ENCODE measurements around the gene USP20. TPM values are rescaled to one million over a fixed set of nuclear protein-coding genes. Genes with fewer than 3 reads are reported as not detected.

The USP20 gene
- total and polyA plus RNA-seq, 10 of the 15 experiments (the other 5 are each of a cell fraction or from before 2014, with no cell fraction given), result 0.66 to 23.3 (median 11.0) TPM

DNA sequence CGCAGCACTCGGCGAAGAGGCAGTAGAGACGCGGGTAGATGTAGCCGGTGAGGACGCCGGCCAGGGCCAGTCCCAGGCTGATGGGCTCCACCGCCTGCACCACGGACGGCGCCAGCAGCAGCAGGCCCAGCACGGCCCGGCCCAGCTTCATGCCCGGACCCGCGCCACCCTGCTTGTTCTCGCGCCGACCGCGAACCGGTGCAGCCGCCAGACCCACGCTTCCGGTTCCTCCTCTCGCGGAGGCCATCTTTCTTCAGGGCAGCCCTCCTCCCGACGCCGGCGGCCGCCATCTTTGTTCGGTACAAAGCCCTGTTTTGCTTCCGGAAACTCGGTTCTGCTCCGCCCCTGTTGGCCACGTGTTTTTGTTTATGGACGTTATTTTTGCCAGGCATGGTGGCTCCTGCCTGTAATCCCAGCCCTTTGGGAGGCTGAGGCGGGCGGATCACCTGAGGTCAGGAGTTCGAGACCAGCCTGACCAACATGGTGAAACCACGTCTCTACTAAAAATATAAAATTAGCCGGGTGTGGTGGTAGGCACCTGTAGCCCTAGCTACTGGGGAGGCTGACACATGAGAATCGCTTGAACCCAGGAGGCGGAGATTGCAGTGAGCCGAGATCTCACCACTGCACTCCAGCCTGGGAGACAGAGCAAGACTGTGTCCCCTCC is 11.2 kb upstream of the USP20 start, which contains the start of gene TOR1A (continued):
- TF ChIP-seq, protein P1, sequence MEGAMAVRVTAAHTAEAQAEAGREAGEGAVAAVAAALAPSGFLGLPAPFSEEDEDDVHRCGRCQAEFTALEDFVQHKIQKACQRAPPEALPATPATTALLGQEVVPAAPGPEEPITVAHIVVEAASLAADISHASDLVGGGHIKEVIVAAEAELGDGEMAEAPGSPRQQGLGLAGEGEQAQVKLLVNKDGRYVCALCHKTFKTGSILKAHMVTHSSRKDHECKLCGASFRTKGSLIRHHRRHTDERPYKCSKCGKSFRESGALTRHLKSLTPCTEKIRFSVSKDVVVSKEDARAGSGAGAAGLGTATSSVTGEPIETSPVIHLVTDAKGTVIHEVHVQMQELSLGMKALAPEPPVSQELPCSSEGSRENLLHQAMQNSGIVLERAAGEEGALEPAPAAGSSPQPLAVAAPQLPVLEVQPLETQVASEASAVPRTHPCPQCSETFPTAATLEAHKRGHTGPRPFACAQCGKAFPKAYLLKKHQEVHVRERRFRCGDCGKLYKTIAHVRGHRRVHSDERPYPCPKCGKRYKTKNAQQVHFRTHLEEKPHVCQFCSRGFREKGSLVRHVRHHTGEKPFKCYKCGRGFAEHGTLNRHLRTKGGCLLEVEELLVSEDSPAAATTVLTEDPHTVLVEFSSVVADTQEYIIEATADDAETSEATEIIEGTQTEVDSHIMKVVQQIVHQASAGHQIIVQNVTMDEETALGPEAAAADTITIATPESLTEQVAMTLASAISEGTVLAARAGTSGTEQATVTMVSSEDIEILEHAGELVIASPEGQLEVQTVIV (IDR thresholded peaks at IDR 0.05; ENCODE audit: borderline replicate concordance, partially characterized antibody), result peak; percentile 85
- TF ChIP-seq ZNF217 (IDR thresholded peaks at IDR 0.05) (peak; percentile 86; the same call in 1 of the 2 replicates), CHD2 (IDR thresholded peaks at IDR 0.05; ENCODE audit: borderline replicate concordance, low read depth, low read length) (peak; percentile 87), GATAD2B (conservative IDR thresholded peaks at IDR 0.05; ENCODE audit: low read depth) (peak; percentile 53; the same call in 1 of the 2 replicates), RELA (IDR thresholded peaks at IDR 0.05; ENCODE audit: borderline replicate concordance, partially characterized antibody) (peak; percentile 39), POLR2A (IDR thresholded peaks at IDR 0.05; ENCODE audit: low read depth, low read length) (peak; percentile 97), ZNF384 (IDR thresholded peaks at IDR 0.05; ENCODE audit: borderline replicate concordance, low read depth, low read length) (no peak), MEF2B (IDR thresholded peaks at IDR 0.05; ENCODE audit: partially characterized antibody, poor library complexity, severe bottlenecking) (peak; percentile 22), CREM (IDR thresholded peaks at IDR 0.05; ENCODE audit: low read depth) (peak; percentile 75), SMARCA5 (IDR thresholded peaks at IDR 0.05) (0 out of 2 replicates have a peak, but pooled peaks have one; percentile 20), TAF1 (IDR thresholded peaks at IDR 0.05; ENCODE audit: borderline replicate concordance, low read depth, low read length) (peak; percentile 89; the same call in 1 of the 2 replicates), RAD51 (IDR thresholded peaks at IDR 0.05) (peak; percentile 92)
- TF ChIP-seq, protein P2, sequence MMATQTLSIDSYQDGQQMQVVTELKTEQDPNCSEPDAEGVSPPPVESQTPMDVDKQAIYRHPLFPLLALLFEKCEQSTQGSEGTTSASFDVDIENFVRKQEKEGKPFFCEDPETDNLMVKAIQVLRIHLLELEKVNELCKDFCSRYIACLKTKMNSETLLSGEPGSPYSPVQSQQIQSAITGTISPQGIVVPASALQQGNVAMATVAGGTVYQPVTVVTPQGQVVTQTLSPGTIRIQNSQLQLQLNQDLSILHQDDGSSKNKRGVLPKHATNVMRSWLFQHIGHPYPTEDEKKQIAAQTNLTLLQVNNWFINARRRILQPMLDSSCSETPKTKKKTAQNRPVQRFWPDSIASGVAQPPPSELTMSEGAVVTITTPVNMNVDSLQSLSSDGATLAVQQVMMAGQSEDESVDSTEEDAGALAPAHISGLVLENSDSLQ (IDR thresholded peaks at IDR 0.05), result 0 out of 2 replicates have a peak, but pooled peaks have one; percentile 16
- TF ChIP-seq, protein P3, sequence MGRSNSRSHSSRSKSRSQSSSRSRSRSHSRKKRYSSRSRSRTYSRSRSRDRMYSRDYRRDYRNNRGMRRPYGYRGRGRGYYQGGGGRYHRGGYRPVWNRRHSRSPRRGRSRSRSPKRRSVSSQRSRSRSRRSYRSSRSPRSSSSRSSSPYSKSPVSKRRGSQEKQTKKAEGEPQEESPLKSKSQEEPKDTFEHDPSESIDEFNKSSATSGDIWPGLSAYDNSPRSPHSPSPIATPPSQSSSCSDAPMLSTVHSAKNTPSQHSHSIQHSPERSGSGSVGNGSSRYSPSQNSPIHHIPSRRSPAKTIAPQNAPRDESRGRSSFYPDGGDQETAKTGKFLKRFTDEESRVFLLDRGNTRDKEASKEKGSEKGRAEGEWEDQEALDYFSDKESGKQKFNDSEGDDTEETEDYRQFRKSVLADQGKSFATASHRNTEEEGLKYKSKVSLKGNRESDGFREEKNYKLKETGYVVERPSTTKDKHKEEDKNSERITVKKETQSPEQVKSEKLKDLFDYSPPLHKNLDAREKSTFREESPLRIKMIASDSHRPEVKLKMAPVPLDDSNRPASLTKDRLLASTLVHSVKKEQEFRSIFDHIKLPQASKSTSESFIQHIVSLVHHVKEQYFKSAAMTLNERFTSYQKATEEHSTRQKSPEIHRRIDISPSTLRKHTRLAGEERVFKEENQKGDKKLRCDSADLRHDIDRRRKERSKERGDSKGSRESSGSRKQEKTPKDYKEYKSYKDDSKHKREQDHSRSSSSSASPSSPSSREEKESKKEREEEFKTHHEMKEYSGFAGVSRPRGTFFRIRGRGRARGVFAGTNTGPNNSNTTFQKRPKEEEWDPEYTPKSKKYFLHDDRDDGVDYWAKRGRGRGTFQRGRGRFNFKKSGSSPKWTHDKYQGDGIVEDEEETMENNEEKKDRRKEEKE (IDR thresholded peaks at IDR 0.05), result no peak
- TF ChIP-seq, protein P4, sequence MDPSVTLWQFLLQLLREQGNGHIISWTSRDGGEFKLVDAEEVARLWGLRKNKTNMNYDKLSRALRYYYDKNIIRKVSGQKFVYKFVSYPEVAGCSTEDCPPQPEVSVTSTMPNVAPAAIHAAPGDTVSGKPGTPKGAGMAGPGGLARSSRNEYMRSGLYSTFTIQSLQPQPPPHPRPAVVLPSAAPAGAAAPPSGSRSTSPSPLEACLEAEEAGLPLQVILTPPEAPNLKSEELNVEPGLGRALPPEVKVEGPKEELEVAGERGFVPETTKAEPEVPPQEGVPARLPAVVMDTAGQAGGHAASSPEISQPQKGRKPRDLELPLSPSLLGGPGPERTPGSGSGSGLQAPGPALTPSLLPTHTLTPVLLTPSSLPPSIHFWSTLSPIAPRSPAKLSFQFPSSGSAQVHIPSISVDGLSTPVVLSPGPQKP (IDR thresholded peaks at IDR 0.05; ENCODE audit: low read depth, low read length), result peak; percentile 90
- TF ChIP-seq, protein P5, sequence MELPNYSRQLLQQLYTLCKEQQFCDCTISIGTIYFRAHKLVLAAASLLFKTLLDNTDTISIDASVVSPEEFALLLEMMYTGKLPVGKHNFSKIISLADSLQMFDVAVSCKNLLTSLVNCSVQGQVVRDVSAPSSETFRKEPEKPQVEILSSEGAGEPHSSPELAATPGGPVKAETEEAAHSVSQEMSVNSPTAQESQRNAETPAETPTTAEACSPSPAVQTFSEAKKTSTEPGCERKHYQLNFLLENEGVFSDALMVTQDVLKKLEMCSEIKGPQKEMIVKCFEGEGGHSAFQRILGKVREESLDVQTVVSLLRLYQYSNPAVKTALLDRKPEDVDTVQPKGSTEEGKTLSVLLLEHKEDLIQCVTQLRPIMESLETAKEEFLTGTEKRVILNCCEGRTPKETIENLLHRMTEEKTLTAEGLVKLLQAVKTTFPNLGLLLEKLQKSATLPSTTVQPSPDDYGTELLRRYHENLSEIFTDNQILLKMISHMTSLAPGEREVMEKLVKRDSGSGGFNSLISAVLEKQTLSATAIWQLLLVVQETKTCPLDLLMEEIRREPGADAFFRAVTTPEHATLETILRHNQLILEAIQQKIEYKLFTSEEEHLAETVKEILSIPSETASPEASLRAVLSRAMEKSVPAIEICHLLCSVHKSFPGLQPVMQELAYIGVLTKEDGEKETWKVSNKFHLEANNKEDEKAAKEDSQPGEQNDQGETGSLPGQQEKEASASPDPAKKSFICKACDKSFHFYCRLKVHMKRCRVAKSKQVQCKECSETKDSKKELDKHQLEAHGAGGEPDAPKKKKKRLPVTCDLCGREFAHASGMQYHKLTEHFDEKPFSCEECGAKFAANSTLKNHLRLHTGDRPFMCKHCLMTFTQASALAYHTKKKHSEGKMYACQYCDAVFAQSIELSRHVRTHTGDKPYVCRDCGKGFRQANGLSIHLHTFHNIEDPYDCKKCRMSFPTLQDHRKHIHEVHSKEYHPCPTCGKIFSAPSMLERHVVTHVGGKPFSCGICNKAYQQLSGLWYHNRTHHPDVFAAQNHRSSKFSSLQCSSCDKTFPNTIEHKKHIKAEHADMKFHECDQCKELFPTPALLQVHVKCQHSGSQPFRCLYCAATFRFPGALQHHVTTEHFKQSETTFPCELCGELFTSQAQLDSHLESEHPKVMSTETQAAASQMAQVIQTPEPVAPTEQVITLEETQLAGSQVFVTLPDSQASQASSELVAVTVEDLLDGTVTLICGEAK (IDR thresholded peaks at IDR 0.05; ENCODE audit: borderline replicate concordance), result peak; percentile 85
